Common myeloid progenitor, CD34-positive (primary cell): ENCODE data around the gene COX4I1.

Experiments used
- CTCF ChIA-PET: fragments of 350-600 bp; sonication (Branson Sonifier 250); formaldehyde crosslinking; loops from one replicate; lab custom pipeline; 2021; ENCODE audit warnings: antibody characterized with exemption; lab: Charles Lee
- POLR2A ChIA-PET: fragments of 350-600 bp; sonication (Branson Sonifier 250); formaldehyde crosslinking; loops from one replicate; lab custom pipeline; 2021; ENCODE audit warnings: antibody characterized with exemption; lab: Charles Lee
- DNase-seq, 3 donors: peaks; one replicate each; pipeline versions ENCODE4 v3.0.0 to v3.0.0-alpha.2; 2013
- H3K27ac ChIP-seq, 2 experiments: 1 replicate in 1 of 2; 2 replicates in 1 of 2; pipeline ENCODE4 v1.7.0; 2013; ENCODE audit warnings: inconsistent platforms in 2 of 2, low read length in 2 of 2, mild to moderate bottlenecking in 2 of 2, low read depth in 1 of 2, moderate library complexity in 1 of 2; ENCODE audit not compliant: severe bottlenecking in 2 of 2, insufficient read depth in 1 of 2, poor library complexity in 1 of 2
- H3K27me3 ChIP-seq, 5 experiments: replicated peaks in 2 of 5; 1 replicate in 3 of 5; 2 replicates in 2 of 5; pipeline versions ENCODE4 v1.6.1 to v1.7.0; 2013; ENCODE audit warnings: low read length in 4 of 5, mild to moderate bottlenecking in 2 of 5, moderate library complexity in 2 of 5, inconsistent platforms in 1 of 5; ENCODE audit not compliant: insufficient read depth in 5 of 5, control insufficient read depth in 4 of 5
- H3K36me3 ChIP-seq, 4 experiments: 1 replicate in 2 of 4; 2 replicates in 2 of 4; pipeline versions ENCODE4 v1.6.1 to v1.7.0; 2013; ENCODE audit warnings: low read length in 3 of 4, control low read depth in 1 of 4, mild to moderate bottlenecking in 1 of 4; ENCODE audit not compliant: control insufficient read depth in 4 of 4, insufficient read depth in 4 of 4
- H3K4me1 ChIP-seq, 4 experiments: 1 replicate in 3 of 4; 2 replicates in 1 of 4; pipeline versions ENCODE4 v1.6.1 to v1.7.1; 2013; ENCODE audit warnings: low read length in 3 of 4, mild to moderate bottlenecking in 3 of 4, control low read depth in 1 of 4, inconsistent platforms in 1 of 4, moderate library complexity in 1 of 4; ENCODE audit not compliant: control insufficient read depth in 4 of 4, insufficient read depth in 4 of 4; ENCODE audit errors: control extremely low read depth in 1 of 4
- H3K4me3 ChIP-seq, 7 experiments: 1 replicate in 4 of 7; 2 replicates in 3 of 7; pipeline versions ENCODE4 v1.5.1 to v1.7.0; 2013; ENCODE audit warnings: mild to moderate bottlenecking in 7 of 7, low read length in 6 of 7, moderate library complexity in 6 of 7, inconsistent platforms in 2 of 7, low read depth in 2 of 7, control low read depth in 1 of 7; ENCODE audit not compliant: insufficient read depth in 4 of 7, control insufficient read depth in 1 of 7; ENCODE audit errors: extremely low read depth in 1 of 7
- H3K9me3 ChIP-seq, 5 experiments: 1 replicate in 4 of 5; 2 replicates in 1 of 5; pipeline versions ENCODE4 v1.6.1 to v1.7.1; 2013; ENCODE audit warnings: low read length in 4 of 5, mild to moderate bottlenecking in 2 of 5, inconsistent platforms in 1 of 5, low read depth in 1 of 5, moderate library complexity in 1 of 5; ENCODE audit not compliant: control insufficient read depth in 4 of 5, insufficient read depth in 2 of 5; ENCODE audit errors: control extremely low read depth in 1 of 5
- WGBS: methylation state at CpG from one replicate; pipeline ENCODE4 v1.1.5; 2013; ENCODE audit not compliant: insufficient coverage; 5-methylcytosine and 5-hydroxymethylcytosine counted together

COX4I1 gene

GRCh38 chr16:85759136-85759535, 40.4 kb upstream of the COX4I1 start:
- peak overlapping the region in 2 of 7 experiments; percentile 32 to 41 for H3K4me3 ChIP-seq
- H3K9me3 ChIP-seq: no peaks in the 10 kb centered on the region
- peak; percentile 82 to 96 (median 88) for DNase-seq
- WGBS: 4% methylated on average over 10 of the region's 16 CpGs
- peaks cover 2 to 72% (median 21%) of the 10 kb centered on the region in 4 experiments for H3K4me1 ChIP-seq
- H3K36me3 ChIP-seq: no peaks in the 10 kb centered on the region
- no peak overlapping the region for H3K27ac ChIP-seq
- CTCF ChIA-PET: interaction anchor here (1.0 to 2.1 kb wide), 7 partner anchors 9 to 143 kb away, joined by 3 to 9 read pairs (median 5); no protein-coding TSS in a partner anchor
- POLR2A ChIA-PET: no interaction called here
- no peaks in the 10 kb centered on the region for H3K27me3 ChIP-seq

- Histone ChIP-seq H3K4me3 (peak overlapping the region in 1 of 7 experiments; percentile 37), H3K27ac (no peak overlapping the region), H3K27me3 (no peaks in the 10 kb centered on the region), H3K9me3 (no peaks in the 10 kb centered on the region), H3K4me1 (peaks cover 2 to 65% (median 21%) of the 10 kb centered on the region in 4 experiments), H3K36me3 (no peaks in the 10 kb centered on the region)
- CTCF ChIA-PET: interaction anchor here (0.9 to 2.1 kb wide), 10 partner anchors 8 to 144 kb away, joined by 3 to 9 read pairs (median 4); no protein-coding TSS in a partner anchor
- 62% methylated on average over 19 of the region's 20 CpGs for WGBS
- peak in 2 of 3 donors; percentile 58 to 63 for DNase-seq
- POLR2A ChIA-PET: no interaction called here
Observed at GRCh38 chr16:85759631-85760419, 39.7 kb upstream of the COX4I1 start.

GRCh38 chr16:85761861-85762260, 37.6 kb upstream of the COX4I1 start:
- 25% methylated on average over 3 of the region's 6 CpGs for WGBS
- POLR2A ChIA-PET: no interaction called here
- peaks cover 2 to 59% (median 21%) of the 10 kb centered on the region in 4 experiments for H3K4me1 ChIP-seq
- DNase-seq: peak in 2 of 3 donors; percentile 57 to 62
- no peak overlapping the region for H3K27ac ChIP-seq
- H3K4me3 ChIP-seq: peak overlapping the region in 1 of 7 experiments; percentile 3
- H3K27me3 ChIP-seq: peaks cover 0 to 1% (median 0%) of the 10 kb centered on the region in 5 experiments
- CTCF ChIA-PET: interaction anchor here (1.0 to 1.2 kb wide), 4 partner anchors 12 to 99 kb away, joined by 3 to 4 read pairs (median 3); no protein-coding TSS in a partner anchor
- no peaks in the 10 kb centered on the region for H3K9me3 ChIP-seq
- H3K36me3 ChIP-seq: no peaks in the 10 kb centered on the region

- Histone ChIP-seq H3K27me3 (peaks cover 0 to 1% (median 0%) of the 10 kb centered on the region in 5 experiments), H3K4me3 (no peak overlapping the region), H3K9me3 (no peaks in the 10 kb centered on the region), H3K27ac (no peak overlapping the region), H3K4me1 (peaks cover 2 to 49% (median 21%) of the 10 kb centered on the region in 4 experiments), H3K36me3 (no peaks in the 10 kb centered on the region)
- DNase-seq: no peak
- CTCF ChIA-PET: interaction anchor here (1.0 kb wide), 1 partner anchor 27 kb away, joined by 3 read pairs; no protein-coding TSS in a partner anchor
- 97% methylated on average over 10 of the region's 12 CpGs for WGBS
- POLR2A ChIA-PET: no interaction called here
Observed at GRCh38 chr16:85762970-85763369, 36.5 kb upstream of the COX4I1 start.

DNA sequence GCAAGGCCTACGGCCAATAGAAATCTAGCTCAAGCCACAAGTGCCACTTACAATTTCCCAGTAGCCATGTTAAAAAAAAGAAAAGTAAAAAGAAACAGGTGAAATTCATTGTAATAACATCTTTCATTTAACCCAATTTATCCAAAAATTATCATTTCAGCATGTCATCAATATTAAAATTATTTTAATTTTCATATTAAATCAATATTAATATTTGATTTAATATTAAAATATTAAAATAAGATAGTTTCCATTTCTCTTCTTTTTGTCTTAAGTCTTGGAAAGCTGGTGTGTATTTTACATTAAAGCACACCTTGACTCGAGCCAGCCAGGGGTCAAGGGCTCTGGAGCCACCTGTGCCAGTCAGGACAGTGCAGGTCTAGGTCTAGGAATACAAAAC, 35.9 kb upstream of the COX4I1 start:
- Histone ChIP-seq H3K4me1 (peaks cover 0 to 44% (median 20%) of the 10 kb centered on the region in 4 experiments), H3K9me3 (no peaks in the 10 kb centered on the region), H3K4me3 (no peak overlapping the region), H3K27ac (no peak overlapping the region), H3K27me3 (peaks cover 0 to 1% (median 0%) of the 10 kb centered on the region in 5 experiments), H3K36me3 (no peaks in the 10 kb centered on the region)
- no peak for DNase-seq
- CTCF ChIA-PET: no interaction called here
- 100% methylated on average over 1 of the region's 2 CpGs for WGBS
- POLR2A ChIA-PET: no interaction called here

GRCh38 chr16:85765211-85765610, 34.3 kb upstream of the COX4I1 start:
- H3K4me3 ChIP-seq: no peak overlapping the region
- ChIA-PET POLR2A (no interaction called here), CTCF (interaction anchor here (1.0 kb wide), 1 partner anchor 48 kb away, joined by 3 read pairs; no protein-coding TSS in a partner anchor)
- peaks cover 0 to 1% (median 0%) of the 10 kb centered on the region in 5 experiments for H3K27me3 ChIP-seq
- DNase-seq: no peak
- H3K4me1 ChIP-seq: peaks cover 0 to 28% (median 8%) of the 10 kb centered on the region in 4 experiments
- no peak overlapping the region for H3K27ac ChIP-seq
- H3K36me3 ChIP-seq: no peaks in the 10 kb centered on the region
- no peaks in the 10 kb centered on the region for H3K9me3 ChIP-seq
- 98% methylated on average over 4 of the region's 8 CpGs for WGBS

- no peaks in the 10 kb centered on the region for H3K9me3 ChIP-seq
- H3K27ac ChIP-seq: no peak overlapping the region
- peaks cover 0 to 2% (median 0%) of the 10 kb centered on the region in 4 experiments for H3K36me3 ChIP-seq
- H3K4me1 ChIP-seq: peaks cover 0 to 26% (median 8%) of the 10 kb centered on the region in 4 experiments
- H3K4me3 ChIP-seq: no peak overlapping the region
- POLR2A ChIA-PET: no interaction called here
- 81% methylated on average over 6 of the region's 8 CpGs for WGBS
- CTCF ChIA-PET: interaction anchor here (1.0 kb wide), 1 partner anchor 48 kb away, joined by 3 read pairs; no protein-coding TSS in a partner anchor
- no peak for DNase-seq
- peaks cover 0 to 1% (median 0%) of the 10 kb centered on the region in 5 experiments for H3K27me3 ChIP-seq
Observed at GRCh38 chr16:85765767-85766166, 33.7 kb upstream of the COX4I1 start.
